D721Med (cell line): ENCODE measurements around the gene AATK.

Experiments used
- DNase-seq: peaks from one replicate; pipeline ENCODE4 v3.0.0; 2011; ENCODE audit warnings: low spot score; ENCODE audit not compliant: insufficient read length
- FAIRE-seq: peaks from 2 replicates; lab custom pipeline; 2011; peaks lifted over from hg19 to GRCh38; lab: Jason Lieb, UNC
- TF ChIP-seq, protein P1 (sequence below): IDR thresholded peaks from 2 replicates; pipeline ENCODE4 v1.5.1; 2012; ENCODE audit warnings: mild to moderate bottlenecking, control low read depth; ENCODE audit not compliant: insufficient read depth; ENCODE audit errors: missing control alignments

Gene AATK

DNA sequence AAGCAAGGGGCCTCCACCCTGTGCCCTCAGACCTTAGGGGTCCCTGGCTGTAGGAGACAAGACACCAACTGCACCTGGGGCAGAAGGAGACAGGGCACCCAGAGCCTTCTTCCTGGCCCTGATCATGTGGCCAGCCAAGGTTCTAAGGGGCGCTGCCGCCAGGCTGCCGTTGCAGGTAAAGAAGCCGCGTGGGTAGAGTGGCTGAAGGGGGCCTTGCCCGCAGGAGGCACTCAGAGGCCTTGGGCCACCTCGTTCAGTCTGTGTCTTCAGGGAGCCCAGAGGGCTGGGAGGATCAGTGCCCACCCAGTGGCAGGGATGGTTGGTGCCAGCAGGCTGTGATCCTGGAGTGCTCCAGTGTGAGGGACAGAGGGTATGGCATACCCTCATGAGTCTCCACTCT is 1.6 kb upstream of the AATK start:
- no peak for FAIRE-seq

DNA sequence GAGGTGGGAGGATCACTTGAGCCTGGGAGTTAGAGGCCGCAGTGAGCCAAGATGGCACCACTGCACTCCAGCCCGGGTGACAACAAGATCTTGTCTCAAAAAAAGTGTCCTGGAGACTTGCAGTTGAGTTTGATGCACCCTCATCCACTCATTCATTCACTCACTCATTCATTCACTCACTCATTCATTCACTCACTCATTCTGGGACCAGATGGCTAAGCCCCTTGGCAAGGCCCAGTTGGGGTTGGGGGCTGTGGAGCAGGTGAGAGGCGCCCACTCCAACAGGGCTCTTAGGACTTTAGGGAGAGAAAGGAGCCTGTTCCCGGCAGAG is 1.1 kb upstream of the AATK start:
- FAIRE-seq: no peak
- TF ChIP-seq, protein P1, sequence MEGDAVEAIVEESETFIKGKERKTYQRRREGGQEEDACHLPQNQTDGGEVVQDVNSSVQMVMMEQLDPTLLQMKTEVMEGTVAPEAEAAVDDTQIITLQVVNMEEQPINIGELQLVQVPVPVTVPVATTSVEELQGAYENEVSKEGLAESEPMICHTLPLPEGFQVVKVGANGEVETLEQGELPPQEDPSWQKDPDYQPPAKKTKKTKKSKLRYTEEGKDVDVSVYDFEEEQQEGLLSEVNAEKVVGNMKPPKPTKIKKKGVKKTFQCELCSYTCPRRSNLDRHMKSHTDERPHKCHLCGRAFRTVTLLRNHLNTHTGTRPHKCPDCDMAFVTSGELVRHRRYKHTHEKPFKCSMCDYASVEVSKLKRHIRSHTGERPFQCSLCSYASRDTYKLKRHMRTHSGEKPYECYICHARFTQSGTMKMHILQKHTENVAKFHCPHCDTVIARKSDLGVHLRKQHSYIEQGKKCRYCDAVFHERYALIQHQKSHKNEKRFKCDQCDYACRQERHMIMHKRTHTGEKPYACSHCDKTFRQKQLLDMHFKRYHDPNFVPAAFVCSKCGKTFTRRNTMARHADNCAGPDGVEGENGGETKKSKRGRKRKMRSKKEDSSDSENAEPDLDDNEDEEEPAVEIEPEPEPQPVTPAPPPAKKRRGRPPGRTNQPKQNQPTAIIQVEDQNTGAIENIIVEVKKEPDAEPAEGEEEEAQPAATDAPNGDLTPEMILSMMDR: no peak
- DNase-seq: no peak

More for the DNA sequence above, 1.6 kb upstream of the AATK start:
- DNase-seq: no peak
- TF ChIP-seq, protein P1: no peak

DNA sequence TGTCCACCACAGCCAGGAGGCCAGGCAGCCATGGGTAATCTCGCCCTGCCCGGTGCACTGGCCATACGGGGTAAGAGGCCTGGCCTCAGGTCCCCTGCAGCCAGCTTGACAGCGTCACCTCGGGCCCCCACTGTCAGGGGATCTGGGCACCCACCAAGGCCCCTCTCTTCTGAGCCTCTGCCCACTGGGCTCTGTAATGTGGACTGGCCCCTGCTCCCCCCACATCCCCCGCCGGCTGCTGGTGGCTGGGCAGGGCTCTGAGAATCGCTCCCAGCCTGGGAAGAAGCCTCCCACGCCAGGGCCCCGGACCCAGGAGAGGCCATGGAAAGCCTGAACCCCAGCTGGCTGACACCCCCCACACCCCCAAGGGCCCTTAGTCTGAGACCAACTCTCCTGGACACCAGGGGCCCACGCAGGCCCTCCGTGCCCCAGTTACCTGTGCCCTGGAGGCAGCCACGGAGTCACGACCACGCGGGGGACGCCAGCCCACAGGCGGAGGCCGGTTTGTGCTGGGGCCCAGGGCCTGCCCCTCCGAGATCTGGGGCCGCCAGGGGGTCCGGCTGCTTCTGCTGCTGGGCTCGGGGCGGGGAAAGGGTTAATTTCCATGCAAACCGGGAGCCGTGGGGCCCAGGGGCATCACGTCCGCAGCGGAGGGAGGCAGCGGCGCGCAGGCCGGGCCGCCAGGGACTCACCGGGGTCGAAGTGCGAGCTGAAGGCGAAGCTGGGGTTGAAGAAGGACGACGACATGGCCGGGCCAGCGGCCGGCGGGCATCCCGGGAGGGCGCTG is 582 bp downstream of the AATK start, which contains the start of gene PVALEF:
PVALEF (plus strand) TSS at position 262 of the 787 bp plus-strand sequence. CDS start 15,720 bp downstream, outside the sequence.
- DNase-seq: no peak
- no peak for FAIRE-seq
- TF ChIP-seq, protein P1: no peak

DNA sequence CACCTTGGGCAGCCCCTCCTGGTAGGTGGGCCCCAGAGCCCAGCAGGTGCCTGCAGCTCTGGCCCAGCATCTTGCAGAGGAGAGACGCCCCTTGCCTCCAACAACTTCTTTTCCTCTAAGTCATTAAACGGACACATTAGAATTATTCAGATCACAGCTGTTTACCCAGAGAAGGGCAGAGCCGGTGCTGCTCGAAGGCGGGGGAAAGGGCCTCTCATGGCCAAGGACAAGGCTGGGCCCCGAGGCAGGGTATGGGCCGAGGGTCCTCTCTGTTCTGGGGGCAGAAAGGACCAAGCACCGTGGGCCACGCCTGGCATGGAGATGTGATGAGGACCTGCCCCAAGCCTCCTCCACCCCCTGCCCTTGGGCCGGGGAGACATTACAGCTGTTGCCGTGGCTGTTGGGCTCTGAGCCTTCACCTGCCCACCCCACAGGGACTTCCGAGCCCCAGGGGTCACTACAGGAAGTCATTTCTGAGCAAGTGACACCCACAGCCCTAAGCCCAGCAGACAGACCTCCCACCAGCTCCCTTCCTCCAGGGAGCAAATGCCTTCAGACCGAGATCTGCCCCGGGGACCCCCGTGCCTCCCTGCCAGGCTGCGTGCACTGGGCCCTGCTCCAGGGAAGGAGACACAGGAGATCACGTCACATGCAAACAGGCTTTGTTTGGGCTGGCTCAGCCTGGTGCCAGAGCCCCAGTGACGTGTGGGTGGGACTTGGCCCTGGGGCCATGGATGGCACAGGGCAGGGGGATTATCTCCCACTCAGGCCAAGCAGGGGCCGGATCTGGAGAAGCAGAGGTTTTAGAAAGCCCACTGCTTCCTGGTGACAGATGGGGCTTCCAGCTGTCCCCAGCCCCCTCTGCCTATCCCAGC is 1.4 kb downstream of the AATK start:
- DNase-seq: peak; percentile 71

DNA sequence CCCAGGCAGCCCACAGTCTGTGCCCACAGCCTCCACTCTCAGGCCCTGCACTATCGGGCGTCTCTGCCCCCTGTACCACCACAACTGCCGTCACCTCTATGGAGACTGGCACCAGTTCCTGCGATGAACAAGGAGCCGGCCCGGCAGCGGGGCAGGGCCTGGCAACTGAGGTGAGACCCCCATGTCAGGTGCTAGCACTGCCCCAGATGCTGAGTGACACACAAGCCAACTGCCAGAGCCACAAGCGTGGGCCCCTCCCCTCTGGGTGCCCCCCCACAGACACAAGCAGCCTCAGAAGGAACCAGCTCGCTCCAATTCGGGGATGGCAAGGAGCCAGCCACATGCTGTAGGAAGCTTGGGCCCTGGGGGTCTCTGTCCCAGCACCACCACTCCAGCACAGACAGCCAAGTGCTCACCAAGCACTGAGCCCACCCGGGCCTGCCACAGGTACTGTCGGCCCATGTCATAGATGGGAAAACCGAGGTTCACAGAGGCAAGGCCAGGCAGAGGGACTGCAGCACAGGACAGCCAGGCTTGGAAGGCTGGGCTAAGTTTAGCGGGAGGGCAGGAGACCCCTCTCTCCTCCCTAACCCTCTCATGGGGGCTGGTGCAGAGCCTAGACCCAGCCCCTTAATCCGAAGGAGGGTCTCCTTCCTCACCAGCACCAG is 2.2 kb downstream of the AATK start:
- no peak for FAIRE-seq
- DNase-seq: no peak
- TF ChIP-seq, protein P1: no peak

More for the DNA sequence above, 1.4 kb downstream of the AATK start:
- no peak for FAIRE-seq
- TF ChIP-seq, protein P1: no peak

DNA sequence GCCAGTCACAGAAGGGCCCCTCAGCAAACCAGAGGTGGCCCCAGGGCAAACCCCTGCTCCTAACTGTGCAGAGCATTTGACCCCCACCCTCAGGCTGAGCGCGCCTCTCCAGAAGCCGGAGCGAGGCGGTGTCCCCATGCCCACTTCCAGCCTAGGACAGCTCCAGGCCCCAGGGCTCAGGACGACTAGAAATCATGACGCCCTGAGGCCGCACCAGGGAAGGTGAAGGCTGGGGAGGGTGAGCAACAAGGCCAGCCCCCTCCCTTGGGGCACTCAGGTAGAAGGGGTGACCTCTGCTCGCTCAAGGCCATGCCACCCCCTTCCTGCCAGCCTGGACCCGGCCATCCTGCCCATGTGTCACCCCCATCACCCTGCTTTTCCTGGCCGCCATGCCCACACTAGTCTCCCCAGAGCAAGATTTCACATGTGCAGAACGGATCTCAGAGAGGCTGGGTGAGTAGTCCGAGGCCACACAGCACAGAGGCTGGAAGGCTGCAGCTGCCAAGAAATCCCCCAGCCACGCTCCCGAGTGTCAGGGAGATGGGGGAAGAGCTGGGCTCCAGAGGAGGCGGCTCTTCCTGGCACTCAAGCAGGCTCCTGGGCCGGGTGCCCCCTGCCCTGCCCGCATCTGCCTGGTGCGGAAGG is 2.8 kb downstream of the AATK start:
- FAIRE-seq: no peak
- TF ChIP-seq, protein P1: no peak
- no peak for DNase-seq
